Effector memory CD4-positive, alpha-beta T cell (primary cell): ENCODE data around the gene RIIAD1.

Experiments used
- DNase-seq, 3 donors: peaks; one replicate each; pipeline ENCODE4 v3.0.0-alpha.2; 2020
- H3K27ac ChIP-seq: 2 replicates; pipeline ENCODE4 v1.7.0; 2013; ENCODE audit warnings: mild to moderate bottlenecking, low read length, moderate library complexity; ENCODE audit not compliant: insufficient read depth, poor library complexity, severe bottlenecking
- H3K27me3 ChIP-seq: replicated peaks from 2 replicates; pipeline ENCODE4 v1.7.0; 2013; ENCODE audit warnings: mild to moderate bottlenecking, low read length; ENCODE audit not compliant: insufficient read depth, control insufficient read depth, poor library complexity, severe bottlenecking
- H3K36me3 ChIP-seq: 2 replicates; pipeline ENCODE4 v1.7.0; 2013; ENCODE audit warnings: mild to moderate bottlenecking, low read length, moderate library complexity; ENCODE audit not compliant: control insufficient read depth, insufficient read depth
- H3K4me1 ChIP-seq: 2 replicates; pipeline ENCODE4 v1.7.0; 2013; ENCODE audit warnings: low read length, mild to moderate bottlenecking; ENCODE audit not compliant: control insufficient read depth, insufficient read depth, poor library complexity, severe bottlenecking
- H3K4me3 ChIP-seq: 2 replicates; pipeline ENCODE4 v1.7.0; 2013; ENCODE audit warnings: low read length, low read depth, mild to moderate bottlenecking; ENCODE audit not compliant: insufficient read depth, poor library complexity, severe bottlenecking
- H3K9me3 ChIP-seq: 2 replicates; pipeline ENCODE4 v1.7.0; 2013; ENCODE audit warnings: mild to moderate bottlenecking, low read length, moderate library complexity; ENCODE audit not compliant: control insufficient read depth

Gene RIIAD1

DNA sequence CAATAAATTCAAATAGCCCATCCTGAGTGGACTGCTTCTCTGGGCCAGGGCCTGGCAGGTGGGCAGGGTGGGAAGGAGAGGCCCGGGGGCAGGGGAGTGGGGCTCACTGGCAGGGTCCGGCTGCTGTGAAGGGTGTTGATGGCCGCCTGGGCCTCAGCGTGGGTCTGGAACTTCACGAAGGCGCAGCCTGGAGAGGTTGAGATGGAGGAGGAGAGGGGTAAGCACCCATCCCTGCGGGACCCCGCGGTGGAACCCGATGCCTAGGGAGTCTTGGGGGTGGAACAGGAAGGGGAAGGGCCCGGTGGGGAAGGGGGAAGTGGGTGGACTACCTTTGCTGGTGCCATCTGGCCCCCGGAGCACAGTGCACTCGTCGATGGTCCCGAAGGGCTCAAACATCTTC lies 12.4 kb upstream of the RIIAD1 start:
- no peaks in the 10 kb centered on the region for H3K27me3 ChIP-seq
- no peak for DNase-seq

DNA sequence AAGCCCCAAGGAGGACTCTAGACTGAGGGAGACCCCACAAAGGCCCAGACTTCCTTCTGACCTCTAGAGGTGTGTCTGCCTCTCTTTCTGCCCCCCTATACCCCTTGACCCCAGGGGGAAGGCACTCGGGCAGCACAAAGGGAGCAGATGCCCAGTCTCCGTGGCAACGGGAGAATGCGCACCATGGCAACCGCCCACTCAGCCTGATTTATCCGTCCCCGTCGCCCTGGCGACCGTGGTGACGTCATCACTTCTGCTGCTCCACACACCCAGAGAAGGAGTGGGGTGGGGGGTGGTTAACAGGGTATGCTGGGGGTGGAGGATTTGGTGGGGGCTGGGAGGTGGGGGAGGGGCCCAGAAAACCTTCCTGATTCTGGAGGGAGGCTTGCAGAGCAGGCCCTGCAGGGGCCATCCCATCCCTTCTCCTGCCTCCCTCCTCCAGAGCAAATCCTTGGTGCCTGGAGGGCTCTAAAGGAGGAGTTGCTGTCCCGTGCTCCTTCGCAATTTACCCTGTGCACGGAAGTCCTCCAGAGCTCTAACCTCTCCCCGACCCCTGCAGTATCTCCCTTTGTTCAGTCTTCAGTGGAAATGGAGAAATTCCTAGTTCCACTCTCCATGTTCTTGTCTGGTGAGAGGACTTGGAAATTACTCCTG lies 11.0 kb upstream of the RIIAD1 start:
- peak in 2 of 3 donors; percentile 5 to 8 for DNase-seq
- H3K4me1 ChIP-seq = no peaks in the 10 kb centered on the region
- no peaks in the 10 kb centered on the region for H3K36me3 ChIP-seq
- no peak overlapping the region for H3K4me3 ChIP-seq
- H3K9me3 ChIP-seq = no peaks in the 10 kb centered on the region
- no peak overlapping the region for H3K27ac ChIP-seq
- no peaks in the 10 kb centered on the region for H3K27me3 ChIP-seq

More for the DNA sequence above, 12.4 kb upstream of the RIIAD1 start:
- H3K4me1 ChIP-seq = peaks cover under 1% of the 10 kb centered on the region
- H3K9me3 ChIP-seq = no peaks in the 10 kb centered on the region
- no peak overlapping the region for H3K27ac ChIP-seq
- no peak overlapping the region for H3K4me3 ChIP-seq
- no peaks in the 10 kb centered on the region for H3K36me3 ChIP-seq

GRCh38 chr1:151711044-151711800 lies 10.1 kb upstream of the RIIAD1 start:
- no peaks in the 10 kb centered on the region for H3K36me3 ChIP-seq
- H3K4me1 ChIP-seq = no peaks in the 10 kb centered on the region
- no peak for DNase-seq
- no peak overlapping the region for H3K27ac ChIP-seq
- H3K9me3 ChIP-seq = no peaks in the 10 kb centered on the region
- peaks cover 7% of the 10 kb centered on the region for H3K27me3 ChIP-seq
- no peak overlapping the region for H3K4me3 ChIP-seq

GRCh38 chr1:151711951-151712350 lies 9.4 kb upstream of the RIIAD1 start:
- H3K4me3 ChIP-seq = no peak overlapping the region
- peaks cover 4% of the 10 kb centered on the region for H3K4me1 ChIP-seq
- peaks cover 10% of the 10 kb centered on the region for H3K27me3 ChIP-seq
- H3K36me3 ChIP-seq = no peaks in the 10 kb centered on the region
- H3K9me3 ChIP-seq = no peaks in the 10 kb centered on the region
- DNase-seq = no peak
- H3K27ac ChIP-seq = no peak overlapping the region

- Histone ChIP-seq H3K27ac (no peak overlapping the region), H3K9me3 (no peaks in the 10 kb centered on the region), H3K4me3 (no peak overlapping the region), H3K27me3 (peaks cover 14% of the 10 kb centered on the region), H3K36me3 (no peaks in the 10 kb centered on the region), H3K4me1 (peaks cover 5% of the 10 kb centered on the region)
- no peak for DNase-seq
Measured at GRCh38 chr1:151713044-151713443, 8.3 kb upstream of the RIIAD1 start.

GRCh38 chr1:151713874-151714273 lies 7.4 kb upstream of the RIIAD1 start:
- H3K4me3 ChIP-seq = no peak overlapping the region
- H3K4me1 ChIP-seq = peaks cover 5% of the 10 kb centered on the region
- H3K9me3 ChIP-seq = no peaks in the 10 kb centered on the region
- no peak overlapping the region for H3K27ac ChIP-seq
- no peak for DNase-seq
- peaks cover 16% of the 10 kb centered on the region for H3K27me3 ChIP-seq
- no peaks in the 10 kb centered on the region for H3K36me3 ChIP-seq

DNA sequence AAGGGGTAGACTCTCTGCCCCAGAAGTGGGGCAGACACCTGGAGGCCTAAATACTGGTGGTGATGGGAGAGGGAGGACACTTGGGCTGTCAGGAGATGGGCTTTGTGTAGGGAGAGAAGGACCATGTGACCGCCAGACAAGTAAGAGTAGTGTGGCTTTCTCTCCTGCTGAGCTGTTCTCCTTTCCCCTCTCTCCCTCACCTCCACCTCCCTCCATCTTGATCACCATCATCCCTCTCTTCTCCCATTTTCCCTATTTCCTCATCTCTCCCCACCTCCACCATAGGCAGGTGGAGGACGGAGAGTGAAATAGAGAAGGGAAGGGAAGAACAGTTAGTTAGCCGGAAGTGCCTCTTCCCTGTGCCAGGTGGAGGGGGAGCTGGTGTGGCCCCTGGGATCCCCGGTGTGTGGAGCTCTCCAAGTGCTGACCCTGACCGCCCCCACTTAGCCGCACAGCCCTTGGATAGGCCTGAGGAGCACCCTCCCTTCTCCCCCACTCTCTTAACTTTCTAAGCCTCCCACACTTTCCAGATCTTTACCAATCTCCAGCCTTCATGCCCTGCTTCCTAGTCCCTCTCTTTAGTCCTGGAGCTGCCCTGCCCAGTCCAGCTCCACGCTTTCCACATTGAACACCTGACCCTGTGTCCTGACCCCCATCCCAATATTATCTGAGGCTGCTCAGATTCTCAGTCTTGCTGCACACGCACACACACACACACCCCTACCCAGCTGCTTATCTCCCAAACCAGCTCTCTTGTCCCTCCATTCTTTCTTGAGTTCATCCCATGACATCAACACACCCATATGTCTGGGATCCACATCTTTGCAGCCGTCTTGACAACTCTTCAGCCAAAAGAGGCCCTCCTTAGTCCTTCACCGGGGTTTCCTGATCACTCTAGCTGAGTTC lies 6.2 kb upstream of the RIIAD1 start:
- Histone ChIP-seq H3K36me3 (no peaks in the 10 kb centered on the region), H3K27me3 (peaks cover 20% of the 10 kb centered on the region)

GRCh38 chr1:151715726-151716404 lies 5.5 kb upstream of the RIIAD1 start:
- no peak for DNase-seq
- H3K4me3 ChIP-seq = no peak overlapping the region
- no peak overlapping the region for H3K27ac ChIP-seq
- H3K36me3 ChIP-seq = no peaks in the 10 kb centered on the region
- no peaks in the 10 kb centered on the region for H3K9me3 ChIP-seq
- H3K4me1 ChIP-seq = peaks cover 7% of the 10 kb centered on the region
- peaks cover 20% of the 10 kb centered on the region for H3K27me3 ChIP-seq

More for the DNA sequence above, 6.2 kb upstream of the RIIAD1 start:
- H3K4me1 ChIP-seq = peaks cover 5% of the 10 kb centered on the region
- no peak for DNase-seq
- H3K9me3 ChIP-seq = no peaks in the 10 kb centered on the region
- H3K27ac ChIP-seq = no peak overlapping the region
- H3K4me3 ChIP-seq = no peak overlapping the region

DNA sequence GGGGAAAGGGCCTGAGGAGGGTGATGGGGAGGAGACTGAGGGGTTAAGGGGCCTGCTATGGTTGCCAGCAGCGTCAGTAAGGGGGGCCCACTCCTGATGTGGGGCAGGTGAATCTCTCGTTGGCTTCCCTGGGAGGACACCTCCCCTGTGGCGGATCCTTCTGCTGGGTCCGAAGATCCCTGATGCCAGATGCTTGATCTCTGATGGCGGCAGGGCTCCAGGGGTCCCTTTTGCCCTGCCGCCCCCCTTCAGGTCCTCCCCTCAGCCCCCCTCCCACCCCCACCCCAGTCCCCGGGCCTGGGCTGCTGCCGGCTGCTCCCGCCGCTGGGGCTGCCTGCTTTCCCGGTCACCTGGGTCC lies 4.9 kb upstream of the RIIAD1 start:
- peaks cover 20% of the 10 kb centered on the region for H3K27me3 ChIP-seq
- DNase-seq = no peak

More for the DNA sequence above, 4.9 kb upstream of the RIIAD1 start:
- Histone ChIP-seq H3K4me1 (peaks cover 9% of the 10 kb centered on the region), H3K9me3 (no peaks in the 10 kb centered on the region), H3K4me3 (no peak overlapping the region), H3K36me3 (no peaks in the 10 kb centered on the region), H3K27ac (no peak overlapping the region)
